K562 (cell line): ENCODE results near the gene BRINP2. TPM values are rescaled to one million over a fixed set of nuclear protein-coding genes. Genes with fewer than 3 reads are reported as not detected.

Experiments
- ATAC-seq: fragments of 200-7000 bp; cut with Tn5 transposase; 3 replicates; pipeline ENCODE4 v1.9.1; 2020; ENCODE audit warnings: moderate library complexity
- BruUV-seq: library from RNA; stranded (reverse); fragments of 400-500 nt; replicated peaks from 2 replicates; lab custom pipeline; 2021; lab: Mats Ljungman, UMichigan
- CTCF ChIA-PET: fragments of 300-600 bp; formaldehyde crosslinking; extraction: SDS; loops from one replicate; lab custom pipeline; 2021; ENCODE audit warnings: low intra/inter-chr PET ratio; lab: Yijun Ruan, JAX
- POLR2A ChIA-PET: fragments of 300-600, 350-650 bp; sonication (Branson Sonifier 250); formaldehyde crosslinking; extraction: SDS; loops from one replicate; lab custom pipeline; 2021; ENCODE audit warnings: antibody characterized with exemption, inconsistent platforms; lab: Yijun Ruan, JAX
- DNase-seq, 4 experiments: peaks; one replicate each; pipeline versions ENCODE4 v3.0.0 to v3.0.0-alpha.2; 2011 to 2018; ENCODE audit warnings: low spot score in 3 of 4, mixed read lengths in 3 of 4; ENCODE audit errors: extremely low read depth in 1 of 4
- FAIRE-seq: peaks from 2 replicates; lab custom pipeline; 2011; peaks lifted over from hg19 to GRCh38; lab: Jason Lieb, UNC
- H2AFZ ChIP-seq: 2 replicates; pipeline ENCODE4 v1.6.0; 2011; ENCODE audit warnings: low read depth, low read length, control low read depth, inconsistent platforms
- H3K27ac ChIP-seq: fragments of 200-600 bp; 3 replicates; pipeline ENCODE4 v1.8.0; 2011; ENCODE audit warnings: low read depth, mild to moderate bottlenecking, control low read depth, inconsistent platforms, low read length, moderate library complexity, mixed read lengths; ENCODE audit errors: extremely low read depth
- H3K27me3 ChIP-seq, 2 experiments: fragments of 300-600 bp in 1 of 2; 2 replicates in 1 of 2; 3 replicates in 1 of 2; pipeline versions ENCODE4 v1.6.0 to v1.8.0; 2011; ENCODE audit warnings: inconsistent platforms in 2 of 2, low read length in 2 of 2, mild to moderate bottlenecking in 1 of 2, mixed read lengths in 1 of 2, moderate library complexity in 1 of 2; ENCODE audit not compliant: control insufficient read depth in 2 of 2, insufficient read depth in 2 of 2
- H3K36me3 ChIP-seq: fragments of 300-600 bp; 3 replicates; pipeline ENCODE4 v1.8.0; 2011; ENCODE audit warnings: mild to moderate bottlenecking, low read length, inconsistent platforms; ENCODE audit not compliant: control insufficient read depth, insufficient read depth
- H3K4me1 ChIP-seq, 2 experiments: fragments of 200-600 bp in 1 of 2; replicated peaks in 1 of 2; 2 replicates in 1 of 2; 3 replicates in 1 of 2; pipeline versions ENCODE4 v1.5.1 to v1.8.0; 2011; ENCODE audit warnings: inconsistent platforms in 2 of 2, low read length in 2 of 2, mild to moderate bottlenecking in 1 of 2, mixed read lengths in 1 of 2, moderate library complexity in 1 of 2; ENCODE audit not compliant: control insufficient read depth in 2 of 2, insufficient read depth in 2 of 2
- H3K4me2 ChIP-seq: 2 replicates; pipeline ENCODE4 v1.6.1; 2011; ENCODE audit warnings: low read length, control low read depth, inconsistent platforms, mixed read lengths; ENCODE audit not compliant: insufficient read depth
- H3K4me3 ChIP-seq: fragments of 200-600 bp; sonication (generic), shearing (Covaris generic); 2 replicates; pipeline ENCODE4 v1.5.1; 2016; ENCODE audit warnings: control low read depth, inconsistent platforms
- H3K79me2 ChIP-seq: fragments of 200-600 bp; 3 replicates; pipeline ENCODE4 v1.8.0; 2011; ENCODE audit warnings: low read length, inconsistent platforms; ENCODE audit not compliant: control insufficient read depth, insufficient read depth
- H3K9ac ChIP-seq, 2 experiments: 2 replicates each; pipeline versions ENCODE4 v1.6.0 to v1.6.1; 2011; ENCODE audit warnings: low read depth in 2 of 2, low read length in 2 of 2, control low read depth in 1 of 2, inconsistent platforms in 1 of 2, mild to moderate bottlenecking in 1 of 2, mixed read lengths in 1 of 2; ENCODE audit not compliant: insufficient read depth in 1 of 2
- H3K9me1 ChIP-seq: one replicate; pipeline ENCODE4 v1.6.0; 2011; ENCODE audit warnings: inconsistent platforms, mild to moderate bottlenecking, low read length, moderate library complexity; ENCODE audit not compliant: control insufficient read depth, insufficient read depth
- H3K9me3 ChIP-seq: replicated peaks from 2 replicates; pipeline ENCODE4 v1.5.1; 2011; ENCODE audit warnings: low read depth, low read length, inconsistent platforms; ENCODE audit not compliant: control insufficient read depth, insufficient read depth
- H4K20me1 ChIP-seq: replicated peaks from 2 replicates; pipeline ENCODE4 v1.6.1; 2011; ENCODE audit warnings: low read length, inconsistent platforms, mixed read lengths; ENCODE audit not compliant: control insufficient read depth, insufficient read depth
- BRF1 ChIP-seq: IDR thresholded peaks from 3 replicates; pipeline ENCODE4 v1.6.1; 2011; ENCODE audit warnings: borderline replicate concordance, mild to moderate bottlenecking; ENCODE audit not compliant: insufficient read length; ENCODE audit errors: extremely low read depth
- CTBP1 ChIP-seq: fragments of 450-650 bp; IDR thresholded peaks from 2 replicates; pipeline ENCODE4 v1.6.1; 2016; ENCODE audit warnings: borderline replicate concordance
- EP300 ChIP-seq: IDR thresholded peaks from 2 replicates; pipeline ENCODE4 v1.6.1; 2012; ENCODE audit warnings: low read length, improper control_type of control experiment
- FOXJ2 ChIP-seq: fragments of 200-800 bp; sonication (Bioruptor generic); IDR thresholded peaks from 2 replicates; pipeline ENCODE4 v1.6.1; 2016; ENCODE audit warnings: missing genetic modification characterization, missing compliant biosample characterization
- HOXB6 ChIP-seq: fragments of 250-450 bp; sonication (Bioruptor Pico); IDR thresholded peaks from 2 replicates; pipeline ENCODE4 v1.5.1; 2022; ENCODE audit warnings: mild to moderate bottlenecking, borderline replicate concordance
- KDM5B ChIP-seq: fragments of 200-600 bp; sonication (generic); IDR thresholded peaks from 2 replicates; pipeline ENCODE4 v1.6.1; 2012; ENCODE audit warnings: low read depth, mild to moderate bottlenecking, moderate library complexity, low read length, control low read depth, inconsistent platforms; ENCODE audit not compliant: insufficient replicate concordance
- MEIS2 ChIP-seq: fragments of 450-650 bp; IDR thresholded peaks from 2 replicates; pipeline ENCODE4 v1.6.1; 2014; ENCODE audit warnings: mild to moderate bottlenecking; ENCODE audit not compliant: partially characterized antibody
- MTA2 ChIP-seq: fragments of 450-650 bp; IDR thresholded peaks from 2 replicates; pipeline ENCODE4 v1.6.1; 2016; ENCODE audit warnings: low read depth
- SRSF3 ChIP-seq: fragments of 200-400 bp; formaldehyde crosslinking; IDR thresholded peaks from 2 replicates; pipeline ENCODE4 v1.6.1; 2016; ENCODE audit warnings: mild to moderate bottlenecking, low read length, moderate library complexity; ENCODE audit not compliant: insufficient read depth
- THRAP3 ChIP-seq: fragments of 450-650 bp; IDR thresholded peaks from 2 replicates; pipeline ENCODE4 v1.6.1; 2016; ENCODE audit warnings: mild to moderate bottlenecking, inconsistent platforms, borderline replicate concordance
- ZBTB17 ChIP-seq: fragments of 450-650 bp; formaldehyde crosslinking; IDR thresholded peaks from 2 replicates; pipeline ENCODE4 v1.4.0; 2020; ENCODE audit warnings: mild to moderate bottlenecking
- ZBTB8A ChIP-seq: fragments of 450-650 bp; IDR thresholded peaks from 2 replicates; pipeline ENCODE4 v1.6.1; 2018; ENCODE audit warnings: mild to moderate bottlenecking, moderate library complexity; ENCODE audit not compliant: partially characterized antibody
- ZNF263 ChIP-seq: sonication (generic); formaldehyde crosslinking; IDR thresholded peaks from 2 replicates; pipeline ENCODE4 v1.8.0; 2022; ENCODE audit warnings: mild to moderate bottlenecking, missing genetic modification reagents, borderline replicate concordance
- WGBS: fragments of 100-300 bp; shearing (Covaris generic); methylation state at CpG from one replicate; pipeline ENCODE4 v1.1.6; 2016; ENCODE audit warnings: low coverage, mixed read lengths; ENCODE audit not compliant: insufficient coverage; ENCODE audit errors: missing lambda C conversion rate; 5-methylcytosine and 5-hydroxymethylcytosine counted together
- in situ Hi-C: fragments of 300-500 bp; cut with MboI; formaldehyde crosslinking; loops from 4 replicates; pipeline ENCODE4 v1.15.0; 2018; ENCODE audit warnings: inconsistent platforms, mixed read lengths
- intact Hi-C: fragments of 100-400 bp; cut with micrococcal nuclease; formaldehyde crosslinking; loops from 2 replicates; pipeline ENCODE4 v1.14.2; 2022
- polyA plus RNA-seq, 8 experiments: library from polyadenylated mRNA; depleted of rRNA in 4 of 8; stranded (reverse) in 5 of 8; unstranded in 3 of 8; fragments of >200 nt; fragmentation: Nextera tagmentation in 2 of 8; fragmentation: Illumina TruSeq in 1 of 8; extraction: Ambion mirVana in 2 of 8; extraction: Trizol in 1 of 8; gene quantifications; 2 replicates each; pipeline versions ENCODE4 v1.2.1 to v1.2.3, GENCODE V29; 2011 to 2014; ENCODE audit warnings: inconsistent platforms in 1 of 8, missing spikeins in 1 of 8
- total RNA-seq, 7 experiments: library from RNA; depleted of rRNA in 6 of 7; stranded (reverse); fragments of >200 nt in 6 of 7; fragmentation: Illumina TruSeq in 2 of 7; extraction: Trizol in 2 of 7; gene quantifications; 2 replicates each; pipeline versions ENCODE4 v1.2.1 to v1.2.3, GENCODE V29; 2011 to 2021; ENCODE audit warnings: low replicate concordance in 1 of 7
- TF ChIP-seq, protein P1 (sequence below): fragments of 450-650 bp; IDR thresholded peaks from 2 replicates; pipeline ENCODE4 v1.6.1; 2016; ENCODE audit warnings: borderline replicate concordance
- TF ChIP-seq, protein P2 (sequence below): sonication (generic); formaldehyde crosslinking; IDR thresholded peaks from 2 replicates; pipeline ENCODE4 v1.8.0; 2022; ENCODE audit warnings: mild to moderate bottlenecking, low read depth, missing genetic modification reagents

BRINP2 gene
- total and polyA plus RNA-seq, 9 of the 15 experiments (the other 6 are each of a cell fraction or from before 2014, with no cell fraction given): not detected

DNA sequence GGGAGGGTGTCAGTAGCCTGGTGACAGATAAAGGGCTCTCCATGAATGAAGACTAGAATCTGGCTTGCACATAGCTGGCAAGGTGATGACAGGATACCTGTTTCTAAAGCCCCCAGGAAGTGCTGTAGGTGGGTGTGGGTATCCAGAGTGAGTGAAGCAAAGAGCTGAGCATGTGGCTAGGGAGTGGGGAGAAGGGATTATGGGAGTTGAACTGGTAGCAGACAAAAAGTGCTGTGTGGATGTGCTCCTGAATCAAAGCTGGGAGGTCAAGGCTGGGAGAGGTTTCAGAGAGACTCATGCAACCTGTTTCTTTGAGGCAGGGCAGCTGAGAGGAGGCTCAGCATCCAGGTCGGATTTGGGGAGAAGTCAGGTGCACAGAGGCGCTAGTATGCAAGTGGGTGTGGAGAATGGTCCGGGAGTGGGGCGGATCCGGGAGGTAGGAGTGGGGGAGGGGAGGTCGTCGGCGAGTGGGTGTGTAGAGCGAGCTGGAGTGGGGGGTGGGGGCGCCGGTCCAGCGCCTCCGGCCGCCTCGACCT, 6.8 kb upstream of the BRINP2 start:
- no TSS peak for BruUV-seq
- H3K9me1 ChIP-seq: no peaks in the 10 kb centered on the region
- no peak for FAIRE-seq
- H2AFZ ChIP-seq: no peak overlapping the region
- DNase-seq: no peak
- WGBS: 0% methylated on average over 9 of the region's 15 CpGs
- in situ Hi-C loops (no loop called here), intact Hi-C loops (no loop called here)
- H3K36me3 ChIP-seq: no peaks in the 10 kb centered on the region
- no peak overlapping the region for H3K4me3 ChIP-seq
- H4K20me1 ChIP-seq: no peaks in the 10 kb centered on the region
- TF ChIP-seq ZBTB17 (CRISPR knock-in tag): no peak
- TF ChIP-seq EP300: no peak
- TF ChIP-seq FOXJ2 (tag): no peak
- TF ChIP-seq CTBP1: no peak
- no peak for TF ChIP-seq BRF1
- no peak for TF ChIP-seq ZBTB8A
- no peak for TF ChIP-seq MEIS2
- TF ChIP-seq HOXB6 (CRISPR knock-in tag): no peak
- TF ChIP-seq KDM5B: no peak
- TF ChIP-seq THRAP3: no peak
- TF ChIP-seq, protein P1, sequence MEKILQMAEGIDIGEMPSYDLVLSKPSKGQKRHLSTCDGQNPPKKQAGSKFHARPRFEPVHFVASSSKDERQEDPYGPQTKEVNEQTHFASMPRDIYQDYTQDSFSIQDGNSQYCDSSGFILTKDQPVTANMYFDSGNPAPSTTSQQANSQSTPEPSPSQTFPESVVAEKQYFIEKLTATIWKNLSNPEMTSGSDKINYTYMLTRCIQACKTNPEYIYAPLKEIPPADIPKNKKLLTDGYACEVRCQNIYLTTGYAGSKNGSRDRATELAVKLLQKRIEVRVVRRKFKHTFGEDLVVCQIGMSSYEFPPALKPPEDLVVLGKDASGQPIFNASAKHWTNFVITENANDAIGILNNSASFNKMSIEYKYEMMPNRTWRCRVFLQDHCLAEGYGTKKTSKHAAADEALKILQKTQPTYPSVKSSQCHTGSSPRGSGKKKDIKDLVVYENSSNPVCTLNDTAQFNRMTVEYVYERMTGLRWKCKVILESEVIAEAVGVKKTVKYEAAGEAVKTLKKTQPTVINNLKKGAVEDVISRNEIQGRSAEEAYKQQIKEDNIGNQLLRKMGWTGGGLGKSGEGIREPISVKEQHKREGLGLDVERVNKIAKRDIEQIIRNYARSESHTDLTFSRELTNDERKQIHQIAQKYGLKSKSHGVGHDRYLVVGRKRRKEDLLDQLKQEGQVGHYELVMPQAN: no peak
- TF ChIP-seq ZNF263 (CRISPR knock-in tag): no peak
- TF ChIP-seq SRSF3: no peak
- TF ChIP-seq, protein P2, sequence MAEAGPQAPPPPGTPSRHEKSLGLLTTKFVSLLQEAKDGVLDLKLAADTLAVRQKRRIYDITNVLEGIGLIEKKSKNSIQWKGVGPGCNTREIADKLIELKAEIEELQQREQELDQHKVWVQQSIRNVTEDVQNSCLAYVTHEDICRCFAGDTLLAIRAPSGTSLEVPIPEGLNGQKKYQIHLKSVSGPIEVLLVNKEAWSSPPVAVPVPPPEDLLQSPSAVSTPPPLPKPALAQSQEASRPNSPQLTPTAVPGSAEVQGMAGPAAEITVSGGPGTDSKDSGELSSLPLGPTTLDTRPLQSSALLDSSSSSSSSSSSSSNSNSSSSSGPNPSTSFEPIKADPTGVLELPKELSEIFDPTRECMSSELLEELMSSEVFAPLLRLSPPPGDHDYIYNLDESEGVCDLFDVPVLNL (CRISPR knock-in tag): no peak
- no peak for TF ChIP-seq MTA2
- ATAC-seq: no peak
- no peak overlapping the region for H3K9ac ChIP-seq
- H3K4me1 ChIP-seq: peaks cover 0 to 5% of the 10 kb centered on the region in 2 experiments; a peak in 1 of 5 replicates
- no peaks in the 10 kb centered on the region for H3K79me2 ChIP-seq
- H3K4me2 ChIP-seq: no peak overlapping the region
- no peaks in the 10 kb centered on the region for H3K9me3 ChIP-seq
- ChIA-PET CTCF (no interaction called here), POLR2A (interaction anchor here (0.6 to 0.7 kb wide), 3 partner anchors 8 to 113 kb away, joined by 3 to 4 read pairs (median 3); no protein-coding TSS in a partner anchor)
- H3K27me3 ChIP-seq: 0 out of 5 replicates have a peak, but pooled peaks cover 0 to 4% of the 10 kb centered on the region in 2 experiments
- H3K27ac ChIP-seq: no peak overlapping the region
